ENCODE measurements around the gene KPNA6.
A peak's percentile ranks its signal among the peaks of the same experiment; 100 is the strongest.
"Not testable (repeated sequence)": the region's sequence is repeated elsewhere in the genome, so short reads cannot be mapped to it uniquely, and the experiment has no call there.

KPNA6 gene

GRCh38 chr1:32125313-32125712, 17.5 kb downstream of the KPNA6 start:
- H3K4me3 ChIP-seq (ENCODE audit: low read depth in 1 of 2, low read length in 1 of 2): no peak overlapping the region
- no peak overlapping the region for H3K27ac ChIP-seq
- TF ChIP-seq CTCF (IDR thresholded peaks at IDR 0.05): no peak
- H3K36me3 ChIP-seq: no peaks in the 10 kb centered on the region
- H3K9me3 ChIP-seq: no peaks in the 10 kb centered on the region
- H3K4me1 ChIP-seq (ENCODE audit: control insufficient read depth in 1 of 2, insufficient read depth in 1 of 2, low read depth in 1 of 2, low read length in 1 of 2): peaks cover 41 to 47% of the 10 kb centered on the region in 2 experiments
- no peaks in the 10 kb centered on the region for H3K27me3 ChIP-seq

GRCh38 chr1:32126770-32127169, 18.9 kb downstream of the KPNA6 start:
- Histone ChIP-seq H3K27ac (peak overlapping the region; percentile 66), H3K4me3 (ENCODE audit: low read depth in 1 of 2, low read length in 1 of 2) (no peak overlapping the region), H3K27me3 (no peaks in the 10 kb centered on the region), H3K4me1 (ENCODE audit: control insufficient read depth in 1 of 2, insufficient read depth in 1 of 2, low read depth in 1 of 2, low read length in 1 of 2) (peaks cover 38 to 43% of the 10 kb centered on the region in 2 experiments), H3K36me3 (no peaks in the 10 kb centered on the region), H3K9me3 (no peaks in the 10 kb centered on the region)
- no peak for TF ChIP-seq CTCF (IDR thresholded peaks at IDR 0.05)

- no peak for TF ChIP-seq CTCF (IDR thresholded peaks at IDR 0.05)
- no peaks in the 10 kb centered on the region for H3K9me3 ChIP-seq
- no peaks in the 10 kb centered on the region for H3K36me3 ChIP-seq
- peaks cover 35 to 38% of the 10 kb centered on the region in 2 experiments for H3K4me1 ChIP-seq (ENCODE audit: control insufficient read depth in 1 of 2, insufficient read depth in 1 of 2, low read depth in 1 of 2, low read length in 1 of 2)
- no peak overlapping the region for H3K4me3 ChIP-seq (ENCODE audit: low read depth in 1 of 2, low read length in 1 of 2)
- H3K27ac ChIP-seq: peak overlapping the region; percentile 66
- no peaks in the 10 kb centered on the region for H3K27me3 ChIP-seq
Observed at GRCh38 chr1:32127409-32128198, 19.7 kb downstream of the KPNA6 start.

GRCh38 chr1:32128479-32128878, 20.6 kb downstream of the KPNA6 start:
- Histone ChIP-seq H3K9me3 (no peaks in the 10 kb centered on the region), H3K36me3 (no peaks in the 10 kb centered on the region), H3K27me3 (no peaks in the 10 kb centered on the region), H3K4me1 (ENCODE audit: control insufficient read depth in 1 of 2, insufficient read depth in 1 of 2, low read depth in 1 of 2, low read length in 1 of 2) (peaks cover 35 to 37% of the 10 kb centered on the region in 2 experiments), H3K4me3 (ENCODE audit: low read depth in 1 of 2, low read length in 1 of 2) (no peak overlapping the region), H3K27ac (peak overlapping the region; percentile 67)
- no peak for TF ChIP-seq CTCF (IDR thresholded peaks at IDR 0.05)

GRCh38 chr1:32128964-32129363, 21.1 kb downstream of the KPNA6 start:
- Histone ChIP-seq H3K36me3 (no peaks in the 10 kb centered on the region), H3K27me3 (no peaks in the 10 kb centered on the region), H3K4me1 (ENCODE audit: control insufficient read depth in 1 of 2, insufficient read depth in 1 of 2, low read depth in 1 of 2, low read length in 1 of 2) (peaks cover 35 to 37% of the 10 kb centered on the region in 2 experiments), H3K4me3 (ENCODE audit: low read depth in 1 of 2, low read length in 1 of 2) (no peak overlapping the region), H3K9me3 (no peaks in the 10 kb centered on the region), H3K27ac (peak overlapping the region; percentile 67)
- no peak for TF ChIP-seq CTCF (IDR thresholded peaks at IDR 0.05)

GRCh38 chr1:32133950-32134280, 26.1 kb downstream of the KPNA6 start:
- not testable (repeated sequence) for H3K4me3 ChIP-seq (ENCODE audit: low read depth in 1 of 2, low read length in 1 of 2); H3K9me3 ChIP-seq; H3K27me3 ChIP-seq; H3K27ac ChIP-seq; H3K36me3 ChIP-seq
- H3K4me1 ChIP-seq (ENCODE audit: control insufficient read depth in 1 of 2, insufficient read depth in 1 of 2, low read depth in 1 of 2, low read length in 1 of 2): peaks cover 10 to 13% of the 10 kb centered on the region in 2 experiments

All from neutrophil (primary cell).